ENCODE data around the gene KCNJ10.

KCNJ10 gene

DNA sequence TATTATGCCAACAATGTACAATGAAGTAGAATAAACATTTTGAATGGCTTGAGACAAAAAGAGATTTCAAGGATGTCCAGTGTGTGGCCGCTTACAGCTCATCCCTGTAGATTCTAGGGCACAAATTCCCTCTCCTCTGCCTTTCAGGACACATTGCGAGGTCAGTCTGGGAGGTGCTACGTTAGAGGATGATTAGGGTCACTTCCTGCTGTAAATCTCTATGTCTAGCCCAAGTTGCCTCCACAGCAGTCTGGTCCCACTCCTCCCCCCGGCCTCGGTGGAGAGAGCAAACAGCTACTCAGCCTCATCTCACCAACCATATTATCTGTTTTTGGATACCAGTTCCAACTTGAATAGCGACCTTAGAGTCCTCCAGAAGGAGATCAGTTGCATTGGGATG lies 17.0 kb downstream of the KCNJ10 start:
- TF ChIP-seq FOXM1 (IDR thresholded peaks at IDR 0.05; ENCODE audit: borderline replicate concordance, low read depth) (no peak), EGR1 (IDR thresholded peaks at IDR 0.05) (no peak), YY1 (IDR thresholded peaks at IDR 0.05; ENCODE audit: low read depth) (no peak), NFIC (IDR thresholded peaks at IDR 0.05) (no peak), TAF1 (IDR thresholded peaks at IDR 0.05; ENCODE audit: low read depth) (no peak), EP300 (IDR thresholded peaks at IDR 0.05; ENCODE audit: borderline replicate concordance) (no peak), TCF12 (IDR thresholded peaks at IDR 0.05; ENCODE audit: low read depth) (no peak), USF1 (IDR thresholded peaks at IDR 0.05) (no peak), TEAD4 (IDR thresholded peaks at IDR 0.05) (no peak), CEBPB (IDR thresholded peaks at IDR 0.05) (no peak)
- TF ChIP-seq, protein P1, sequence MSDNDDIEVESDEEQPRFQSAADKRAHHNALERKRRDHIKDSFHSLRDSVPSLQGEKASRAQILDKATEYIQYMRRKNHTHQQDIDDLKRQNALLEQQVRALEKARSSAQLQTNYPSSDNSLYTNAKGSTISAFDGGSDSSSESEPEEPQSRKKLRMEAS (IDR thresholded peaks at IDR 0.05): no peak

DNA sequence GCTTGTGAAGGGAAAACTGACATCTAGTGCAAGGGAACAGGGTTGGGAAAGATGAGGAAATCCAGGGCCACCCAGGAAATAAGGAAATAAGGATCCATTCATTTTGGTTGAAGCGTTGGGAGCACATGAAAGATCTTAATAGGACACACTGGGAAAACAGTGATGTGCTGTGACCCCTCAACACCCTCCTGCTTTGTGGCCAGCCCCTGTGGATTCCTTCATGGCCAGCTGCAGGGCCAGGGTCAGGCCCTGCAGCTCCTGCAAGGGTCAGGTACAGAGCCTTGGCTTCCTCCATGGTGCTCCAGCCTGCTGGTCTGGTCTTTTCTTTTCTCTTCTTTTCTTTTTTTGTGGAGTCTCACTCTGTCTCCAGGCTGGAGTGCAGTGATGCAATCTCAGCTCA lies 19.3 kb downstream of the KCNJ10 start:
- TF ChIP-seq TCF12 (IDR thresholded peaks at IDR 0.05; ENCODE audit: low read depth) (no peak), TAF1 (IDR thresholded peaks at IDR 0.05; ENCODE audit: low read depth) (no peak), RAD21 (IDR thresholded peaks at IDR 0.05; ENCODE audit: low read depth) (no peak), NFIC (IDR thresholded peaks at IDR 0.05) (no peak), EGR1 (IDR thresholded peaks at IDR 0.05) (no peak), EP300 (IDR thresholded peaks at IDR 0.05; ENCODE audit: borderline replicate concordance) (no peak), YY1 (IDR thresholded peaks at IDR 0.05; ENCODE audit: low read depth) (no peak), CEBPB (IDR thresholded peaks at IDR 0.05) (no peak), CREB1 (IDR thresholded peaks at IDR 0.05; ENCODE audit: low read depth) (no peak), USF1 (IDR thresholded peaks at IDR 0.05) (no peak), ZBTB7A (IDR thresholded peaks at IDR 0.05; ENCODE audit: low read depth) (no peak), FOXM1 (IDR thresholded peaks at IDR 0.05; ENCODE audit: borderline replicate concordance, low read depth) (no peak)
- TF ChIP-seq, protein P2, sequence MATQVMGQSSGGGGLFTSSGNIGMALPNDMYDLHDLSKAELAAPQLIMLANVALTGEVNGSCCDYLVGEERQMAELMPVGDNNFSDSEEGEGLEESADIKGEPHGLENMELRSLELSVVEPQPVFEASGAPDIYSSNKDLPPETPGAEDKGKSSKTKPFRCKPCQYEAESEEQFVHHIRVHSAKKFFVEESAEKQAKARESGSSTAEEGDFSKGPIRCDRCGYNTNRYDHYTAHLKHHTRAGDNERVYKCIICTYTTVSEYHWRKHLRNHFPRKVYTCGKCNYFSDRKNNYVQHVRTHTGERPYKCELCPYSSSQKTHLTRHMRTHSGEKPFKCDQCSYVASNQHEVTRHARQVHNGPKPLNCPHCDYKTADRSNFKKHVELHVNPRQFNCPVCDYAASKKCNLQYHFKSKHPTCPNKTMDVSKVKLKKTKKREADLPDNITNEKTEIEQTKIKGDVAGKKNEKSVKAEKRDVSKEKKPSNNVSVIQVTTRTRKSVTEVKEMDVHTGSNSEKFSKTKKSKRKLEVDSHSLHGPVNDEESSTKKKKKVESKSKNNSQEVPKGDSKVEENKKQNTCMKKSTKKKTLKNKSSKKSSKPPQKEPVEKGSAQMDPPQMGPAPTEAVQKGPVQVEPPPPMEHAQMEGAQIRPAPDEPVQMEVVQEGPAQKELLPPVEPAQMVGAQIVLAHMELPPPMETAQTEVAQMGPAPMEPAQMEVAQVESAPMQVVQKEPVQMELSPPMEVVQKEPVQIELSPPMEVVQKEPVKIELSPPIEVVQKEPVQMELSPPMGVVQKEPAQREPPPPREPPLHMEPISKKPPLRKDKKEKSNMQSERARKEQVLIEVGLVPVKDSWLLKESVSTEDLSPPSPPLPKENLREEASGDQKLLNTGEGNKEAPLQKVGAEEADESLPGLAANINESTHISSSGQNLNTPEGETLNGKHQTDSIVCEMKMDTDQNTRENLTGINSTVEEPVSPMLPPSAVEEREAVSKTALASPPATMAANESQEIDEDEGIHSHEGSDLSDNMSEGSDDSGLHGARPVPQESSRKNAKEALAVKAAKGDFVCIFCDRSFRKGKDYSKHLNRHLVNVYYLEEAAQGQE (IDR thresholded peaks at IDR 0.05; ENCODE audit: low read depth): no peak
- TF ChIP-seq, protein P1 (IDR thresholded peaks at IDR 0.05): no peak

DNA sequence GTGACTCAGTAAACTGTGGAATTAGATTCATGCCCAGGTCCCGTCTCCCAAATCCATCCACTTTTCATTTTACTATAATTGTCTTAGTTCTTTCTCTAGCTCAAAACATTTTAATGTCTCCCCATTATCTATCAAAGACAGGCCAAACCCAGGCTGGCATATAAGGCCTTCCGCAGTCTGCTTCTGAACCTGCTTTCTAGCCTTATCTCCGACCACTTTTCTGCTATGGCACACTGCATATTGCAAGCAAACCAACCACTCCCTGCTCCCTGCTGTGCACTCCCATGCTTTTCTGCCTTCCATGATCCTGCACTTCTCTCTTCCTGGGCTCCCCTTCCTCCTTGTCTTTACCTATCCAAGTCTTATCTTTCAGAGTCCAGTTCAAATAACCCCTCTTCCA lies 20.9 kb downstream of the KCNJ10 start:
- TF ChIP-seq TEAD4 (IDR thresholded peaks at IDR 0.05) (no peak), USF1 (IDR thresholded peaks at IDR 0.05) (no peak), ZBTB7A (IDR thresholded peaks at IDR 0.05; ENCODE audit: low read depth) (no peak), NFIC (IDR thresholded peaks at IDR 0.05) (no peak), EGR1 (IDR thresholded peaks at IDR 0.05) (no peak), RAD21 (IDR thresholded peaks at IDR 0.05; ENCODE audit: low read depth) (no peak), EP300 (IDR thresholded peaks at IDR 0.05; ENCODE audit: borderline replicate concordance) (no peak), TAF1 (IDR thresholded peaks at IDR 0.05; ENCODE audit: low read depth) (no peak), FOXM1 (IDR thresholded peaks at IDR 0.05; ENCODE audit: borderline replicate concordance, low read depth) (no peak), CREB1 (IDR thresholded peaks at IDR 0.05; ENCODE audit: low read depth) (no peak)
- TF ChIP-seq, protein P1 (IDR thresholded peaks at IDR 0.05): no peak
- TF ChIP-seq, protein P2 (IDR thresholded peaks at IDR 0.05; ENCODE audit: low read depth): no peak

GRCh38 chr1:160048335-160048734 lies 21.6 kb downstream of the KCNJ10 start:
- TF ChIP-seq RAD21 (IDR thresholded peaks at IDR 0.05; ENCODE audit: low read depth) (no peak), YY1 (IDR thresholded peaks at IDR 0.05; ENCODE audit: low read depth) (no peak), TCF12 (IDR thresholded peaks at IDR 0.05; ENCODE audit: low read depth) (no peak), USF1 (IDR thresholded peaks at IDR 0.05) (no peak)
- TF ChIP-seq, protein P1 (IDR thresholded peaks at IDR 0.05): no peak
- TF ChIP-seq, protein P2 (IDR thresholded peaks at IDR 0.05; ENCODE audit: low read depth): no peak
